GM18499 (cell line): Measurements from ENCODE around the gene CCDC12.

ENCODE experiments used
- ATAC-seq: cut with Tn5 transposase; IDR thresholded peaks from one replicate; pipeline ENCODE4 v1.9.1; 2021; ENCODE audit warnings: moderate number of reproducible peaks; ENCODE audit not compliant: insufficient read depth, unreplicated experiment

CCDC12 gene

GRCh38 chr3:46883830-46884185 lies 92.7 kb downstream of the CCDC12 start:
- ATAC-seq = no peak

GRCh38 chr3:46883054-46883829 lies 93.3 kb downstream of the CCDC12 start:
- no peak for ATAC-seq

- no peak for ATAC-seq
Measured at GRCh38 chr3:46882377-46883053, 94.0 kb downstream of the CCDC12 start.

- ATAC-seq = no peak
Measured at GRCh38 chr3:46881596-46882376, 94.8 kb downstream of the CCDC12 start.

GRCh38 chr3:46880884-46881595 lies 95.5 kb downstream of the CCDC12 start:
- ATAC-seq = no peak

DNA sequence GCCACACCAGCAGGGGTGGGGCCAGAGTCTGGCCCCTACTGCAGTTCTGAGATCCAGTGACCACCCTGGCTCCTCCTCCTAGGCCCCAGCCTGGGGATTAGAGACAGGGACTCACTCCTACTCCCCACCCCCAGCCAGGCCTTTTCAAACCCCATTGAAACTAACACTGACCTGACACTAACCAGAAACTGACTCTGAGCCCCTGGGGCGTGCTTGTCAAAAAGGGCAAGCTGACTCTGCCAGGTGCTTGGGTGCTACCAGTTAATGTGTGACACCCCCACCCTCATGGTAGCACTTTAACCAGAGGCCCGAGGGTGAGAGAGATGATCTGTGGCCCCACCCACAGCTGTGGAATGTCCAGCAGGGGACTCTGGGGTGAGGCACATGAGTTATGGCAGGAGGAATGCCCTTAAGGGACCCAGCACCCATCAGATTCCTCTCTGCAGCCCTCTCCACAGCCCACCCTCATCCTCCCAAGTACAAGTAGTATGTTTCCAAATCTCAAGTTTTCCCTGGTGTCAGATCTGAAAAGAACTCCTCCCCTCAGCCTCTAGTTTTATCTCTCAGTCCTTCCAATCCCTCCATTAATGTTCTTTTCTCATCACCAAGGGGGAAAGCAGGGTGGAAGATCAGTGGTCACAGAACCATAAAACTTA lies 97.6 kb downstream of the CCDC12 start:
- no peak for ATAC-seq

DNA sequence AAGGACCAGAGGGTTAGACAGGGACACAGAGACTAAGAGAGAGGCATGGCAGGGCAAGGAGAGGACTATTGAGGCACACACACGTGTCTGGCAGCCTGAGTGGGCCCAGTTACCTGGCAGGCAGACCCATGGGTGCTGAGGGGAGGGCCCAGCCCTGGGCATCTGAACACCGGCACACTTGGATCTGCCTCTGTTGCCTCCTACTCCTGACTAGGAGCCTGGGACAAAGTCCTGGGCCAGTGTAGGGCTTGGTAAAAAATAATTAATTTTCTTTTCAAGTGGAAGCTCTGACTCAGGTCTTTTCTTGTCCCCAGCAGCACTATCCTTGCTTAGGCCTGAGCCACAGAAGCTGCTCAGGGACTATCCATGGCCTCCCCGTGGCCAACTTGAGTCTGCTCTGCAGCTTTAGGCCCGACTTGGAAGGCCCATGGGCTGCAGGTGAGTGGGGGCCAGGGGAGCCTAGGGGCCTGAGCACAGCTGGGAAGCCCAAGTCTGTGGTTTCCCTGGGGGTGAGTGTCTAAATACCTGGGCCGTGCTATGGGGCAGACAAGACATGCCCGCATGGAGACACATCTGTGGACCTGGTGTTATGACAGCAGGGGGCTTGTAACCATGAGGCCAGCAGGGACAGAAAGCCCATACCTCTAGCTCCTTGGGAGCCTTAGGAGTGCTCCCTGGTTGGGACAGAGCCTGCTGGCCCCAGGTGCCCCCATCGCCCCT lies 99.0 kb downstream of the CCDC12 start, which contains the start of gene PTH1R:
PTH1R (plus strand) TSS at position 316 of the 720 bp plus-strand sequence. CDS start 5,839 bp downstream, outside the sequence.
- ATAC-seq = no peak

DNA sequence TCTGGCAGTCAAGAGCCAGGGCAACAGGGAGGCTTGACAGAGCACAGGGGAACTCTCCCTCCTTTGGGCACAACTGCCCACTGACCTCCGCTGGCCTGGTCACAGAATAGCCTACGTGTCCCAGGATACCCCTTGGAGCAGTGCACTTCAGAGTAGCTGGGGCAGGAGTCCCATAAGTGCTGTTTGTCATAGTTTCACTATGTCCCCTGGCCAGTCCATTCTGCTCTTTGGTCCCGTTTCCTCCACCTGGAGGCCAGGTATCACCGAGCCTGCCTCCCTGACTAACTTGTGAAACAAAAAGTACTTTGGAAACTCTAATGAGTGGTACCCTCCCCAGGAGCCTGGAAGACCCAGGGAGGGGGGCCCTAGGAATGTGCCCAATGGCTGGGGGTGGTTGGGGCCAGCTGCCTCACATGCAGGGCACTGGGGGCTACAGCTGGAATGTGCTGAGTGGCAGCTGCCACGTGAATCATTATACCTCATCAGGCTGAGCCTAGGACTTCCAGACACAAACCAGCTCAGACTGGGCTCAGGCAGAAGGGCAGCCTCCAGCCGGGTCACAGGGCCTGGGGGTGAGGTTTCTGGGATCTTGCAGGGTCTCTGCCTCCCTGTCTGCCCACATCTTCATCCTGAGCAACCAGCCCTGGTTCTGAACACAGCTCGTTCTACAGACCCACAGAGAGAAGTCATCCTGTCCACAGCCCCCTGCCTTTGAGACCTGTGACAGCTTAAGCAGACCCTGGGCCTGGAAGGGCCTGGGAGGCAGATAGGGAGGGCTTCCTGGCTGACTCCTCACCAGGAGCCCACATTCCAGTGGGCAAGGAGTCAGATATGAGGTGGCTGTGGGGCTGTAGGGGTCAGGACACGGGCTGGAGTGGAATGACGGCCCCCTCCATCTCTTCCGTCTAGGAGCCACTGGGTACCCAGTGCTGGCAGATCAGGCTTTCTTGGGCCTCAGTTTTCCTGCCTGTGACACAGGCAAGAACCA lies 99.9 kb downstream of the CCDC12 start:
- no peak for ATAC-seq

DNA sequence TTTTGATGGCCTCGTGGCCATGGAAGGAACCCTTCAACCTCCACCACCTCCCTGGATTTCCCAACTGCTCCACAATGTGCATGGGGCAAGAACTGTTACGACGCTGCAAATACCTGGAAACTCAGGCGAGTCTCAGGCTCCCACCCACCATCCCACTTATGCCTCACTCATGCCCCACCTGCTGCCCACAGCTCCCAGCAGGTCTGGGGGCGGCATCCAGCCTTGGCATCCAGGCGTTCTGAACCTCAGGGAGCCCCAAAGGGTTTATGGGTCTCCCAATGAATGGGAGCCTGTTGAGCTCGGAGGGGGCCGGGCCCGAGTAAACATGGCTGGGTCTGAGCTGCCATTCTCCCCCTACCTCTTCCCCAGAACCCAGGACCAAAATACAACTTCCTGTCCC lies 101.0 kb downstream of the CCDC12 start:
- no peak for ATAC-seq

- ATAC-seq = no peak
Measured at GRCh38 chr3:46874430-46874829, 102.1 kb downstream of the CCDC12 start.

- ATAC-seq = no peak
Measured at GRCh38 chr3:46873521-46873920, 103.0 kb downstream of the CCDC12 start.
